Amygdala (tissue), 56 donors: ENCODE measurements around the gene CLMP.
"Not testable (repeated sequence)": the region's sequence is repeated elsewhere in the genome, so short reads cannot be mapped to it uniquely, and the experiment has no call there.

Experiments used
- DNase-seq, 56 donors: peaks; one replicate each; lab custom pipeline; 2025; lab: John Stamatoyannopoulos, UW

The CLMP gene

DNA sequence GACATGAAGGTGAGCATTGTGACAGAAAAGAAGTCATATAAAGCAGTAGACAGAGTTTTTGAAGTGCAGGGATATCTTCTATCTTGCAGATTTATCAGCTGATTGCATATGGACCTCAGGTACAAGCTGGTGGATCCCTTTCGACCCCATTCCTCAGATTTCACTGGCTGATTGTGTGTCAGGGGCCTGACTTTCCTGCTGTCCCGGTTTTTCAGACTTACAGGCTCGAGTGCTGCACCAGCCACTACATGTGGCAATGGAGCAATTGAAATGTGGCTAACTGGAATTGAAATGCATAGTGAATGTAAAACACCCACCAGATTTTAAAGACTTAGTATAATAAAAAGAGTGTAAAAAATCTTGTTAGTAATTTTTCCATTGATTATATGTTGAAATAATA lies 50.3 kb downstream of the CLMP start:
- DNase-seq = no peak

DNA sequence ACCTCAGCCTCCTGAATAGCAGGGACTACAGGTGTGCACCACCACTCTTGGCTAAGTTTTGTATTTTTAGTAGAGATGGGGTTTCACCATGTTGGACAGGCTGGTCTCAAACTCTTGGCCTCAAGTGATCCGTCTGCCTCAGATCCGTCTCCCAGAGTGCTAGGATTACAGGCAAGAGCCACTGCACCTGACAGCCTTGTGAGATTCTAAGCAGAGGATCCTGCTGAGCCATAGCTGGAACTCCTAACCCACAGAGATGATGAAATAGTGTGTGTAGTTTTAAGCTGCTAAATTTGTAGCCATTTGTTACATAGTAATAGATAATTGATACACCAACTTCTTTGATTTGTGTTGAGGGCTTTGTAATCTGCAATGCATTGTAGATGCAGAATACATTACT lies 51.1 kb downstream of the CLMP start:
- no peak for DNase-seq

DNA sequence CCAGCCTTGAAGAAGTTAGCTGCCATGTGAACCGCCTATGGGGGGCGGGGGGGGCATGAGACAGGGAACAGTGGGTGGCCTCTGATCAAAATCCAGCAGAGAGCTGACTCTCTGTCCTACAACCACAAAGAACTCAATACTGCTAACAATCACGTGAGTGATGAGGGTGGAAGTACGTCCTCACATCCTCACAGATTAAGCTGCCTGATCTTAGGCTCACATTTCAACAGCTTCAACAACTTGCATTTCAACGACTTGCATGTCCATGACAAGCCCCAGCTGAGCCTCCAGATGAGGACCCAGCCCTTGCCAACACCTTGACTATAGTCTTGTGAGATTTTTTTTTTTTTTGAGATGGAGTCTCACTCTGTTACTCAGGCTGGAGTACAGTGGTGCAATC lies 51.6 kb downstream of the CLMP start:
- DNase-seq = no peak

DNA sequence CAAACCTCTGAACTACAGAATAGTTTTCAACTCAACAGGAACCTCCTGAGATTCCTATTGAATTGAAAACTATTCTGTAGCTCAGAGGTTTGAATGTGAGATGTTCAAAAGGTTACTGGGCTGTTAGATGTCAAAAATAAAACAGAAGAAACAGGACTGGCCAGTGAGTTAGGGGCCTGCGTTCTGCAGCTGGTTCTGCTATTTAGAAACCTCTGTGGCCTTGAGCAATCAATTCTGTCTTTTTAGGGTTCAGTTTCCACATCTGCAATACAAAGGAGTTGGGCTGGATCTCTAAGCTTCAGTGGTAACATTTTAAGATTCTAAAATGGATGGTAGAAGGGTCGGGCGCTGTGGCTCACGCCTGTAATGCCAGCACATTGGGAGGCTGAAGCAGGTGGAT lies 55.8 kb downstream of the CLMP start:
- DNase-seq = no peak

DNA sequence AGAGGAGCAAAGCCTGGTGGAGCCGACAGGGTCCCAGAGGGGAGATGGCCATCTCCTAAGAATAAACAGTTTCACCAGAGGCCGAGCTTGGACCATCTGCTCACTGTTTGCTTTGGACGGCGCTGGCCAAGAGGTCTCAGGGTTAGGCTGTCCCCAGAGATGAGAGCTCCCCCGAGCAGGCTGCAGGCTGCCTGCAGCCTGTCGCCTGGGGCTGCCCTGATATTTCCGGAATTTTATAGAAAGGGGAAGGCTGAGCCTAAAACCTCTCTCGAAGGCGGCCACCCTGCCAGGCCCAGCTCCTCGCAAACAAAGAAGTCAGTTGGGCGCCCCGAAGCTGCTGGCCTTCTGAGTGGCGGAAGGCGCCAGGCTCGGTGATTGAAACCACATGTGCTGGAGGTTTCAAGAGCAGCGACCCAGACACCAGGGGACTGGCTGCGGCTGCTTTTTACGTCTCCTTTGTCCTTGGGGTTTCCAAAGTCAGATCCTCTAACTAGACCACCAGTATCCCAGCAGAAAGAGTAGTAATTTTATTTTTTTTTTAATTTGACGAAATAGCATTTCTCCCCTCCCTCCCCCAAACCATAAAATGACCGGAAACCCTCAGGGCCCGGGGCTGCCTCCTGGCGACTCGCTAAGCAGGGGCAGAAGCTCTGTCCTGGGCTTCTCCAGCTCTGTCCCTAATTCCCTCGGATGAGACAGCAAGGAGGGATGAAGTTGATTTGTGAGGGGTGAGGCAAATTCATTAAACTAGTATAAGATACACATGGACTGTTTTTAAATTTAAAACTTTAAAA lies 57.4 kb downstream of the CLMP start:
- peak in 24 of 56 donors; percentile 3 to 53 (median 14) for DNase-seq

DNA sequence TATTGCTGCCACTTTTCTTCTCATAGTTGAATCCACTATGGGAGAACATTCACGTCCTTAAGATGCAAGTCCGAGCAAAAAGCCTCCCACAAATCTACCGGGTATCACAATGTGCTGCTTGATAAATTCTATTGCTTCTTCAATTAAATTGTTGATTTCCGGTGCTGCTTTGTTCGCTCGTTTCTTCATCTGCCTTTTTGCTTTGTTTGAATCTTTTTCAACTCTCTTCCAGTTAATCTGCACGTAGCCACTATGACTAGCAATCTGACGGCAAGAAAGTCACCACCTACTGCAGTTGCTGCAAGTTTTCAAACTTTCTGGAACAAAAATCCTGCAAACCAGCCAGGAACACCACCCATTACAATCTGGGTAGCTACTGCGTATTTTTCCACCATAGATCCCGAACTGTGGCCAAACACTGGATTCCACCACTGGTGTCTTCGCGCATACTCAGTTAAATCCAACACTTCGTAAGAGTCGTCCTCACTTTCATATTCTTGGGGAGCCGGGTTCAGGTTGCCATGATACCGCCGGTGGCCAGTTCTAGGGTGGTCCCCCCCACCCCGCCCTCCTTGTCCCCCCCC lies 59.1 kb downstream of the CLMP start:
- no peak for DNase-seq

DNA sequence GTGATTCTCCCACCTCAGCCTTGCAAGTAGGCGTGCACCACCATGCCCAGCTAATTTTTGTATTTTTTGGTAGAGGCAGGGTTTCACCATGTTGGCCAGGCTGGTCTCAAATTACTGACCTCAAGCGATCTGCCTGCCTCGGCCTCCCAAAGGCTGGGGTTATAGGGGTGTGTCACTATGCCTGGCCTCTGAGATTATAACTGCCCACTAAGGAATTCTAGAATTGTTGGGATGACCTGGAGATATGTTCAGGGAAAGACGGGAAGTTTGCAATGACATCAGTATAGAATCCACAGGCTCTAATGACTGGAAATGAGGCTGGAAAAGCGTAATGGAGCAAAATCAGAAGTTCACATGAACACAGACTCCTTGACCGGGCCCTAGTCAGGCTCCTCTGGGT lies 62.2 kb downstream of the CLMP start:
- no peak for DNase-seq

DNA sequence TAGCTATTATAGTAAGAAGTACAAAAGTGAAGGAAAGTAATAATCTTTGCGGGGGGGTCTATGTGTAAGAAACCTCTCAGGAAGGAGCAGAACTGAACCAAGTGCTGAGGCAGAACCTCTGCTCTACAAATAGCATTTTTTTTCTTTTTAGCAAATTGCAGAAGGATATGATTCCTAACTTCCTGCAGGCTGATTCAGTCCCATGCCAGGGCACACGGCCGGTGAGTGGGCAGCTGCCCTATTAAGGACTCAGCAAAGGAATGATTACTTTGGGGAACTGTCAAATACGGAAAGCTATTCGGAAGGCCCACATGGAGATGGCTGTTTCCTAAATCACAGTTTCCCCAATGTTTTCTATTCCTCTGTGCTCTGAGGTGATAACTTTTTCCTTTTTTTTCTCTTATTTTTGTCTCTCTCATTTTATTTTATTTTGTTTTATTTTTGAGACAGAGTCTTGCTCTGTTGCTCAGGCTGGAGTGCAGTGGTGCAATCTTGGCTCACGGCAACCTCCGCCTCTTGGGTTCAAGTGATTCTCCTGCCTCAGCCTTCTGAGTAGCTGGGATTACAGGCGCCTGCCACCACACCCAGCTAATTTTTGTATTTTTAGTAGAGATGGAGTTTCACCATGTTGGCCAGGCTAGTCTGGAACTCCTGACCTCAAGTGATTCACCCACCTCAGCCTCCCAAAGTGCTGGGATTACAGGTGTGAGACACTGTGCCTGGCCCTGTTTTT lies 62.8 kb downstream of the CLMP start:
- DNase-seq = not testable (repeated sequence)

DNA sequence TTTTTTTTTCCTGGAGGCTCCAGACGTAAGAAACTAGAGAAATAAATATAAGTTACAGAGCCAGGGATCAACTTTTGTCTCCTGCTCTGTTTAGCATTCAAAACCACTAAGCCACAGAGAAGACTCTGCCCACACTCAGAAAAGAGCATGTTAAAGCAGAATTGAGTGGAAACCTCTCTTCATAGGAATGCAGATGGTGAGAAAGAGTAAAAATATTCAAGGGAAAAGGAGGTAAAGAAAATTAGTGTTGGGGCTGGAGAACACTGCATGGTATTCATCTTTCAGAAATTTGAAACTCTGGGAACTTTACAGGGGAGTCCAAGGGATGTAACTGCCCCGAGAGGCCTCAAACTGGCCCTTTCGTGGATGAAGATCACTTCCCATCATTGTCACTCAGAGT lies 65.1 kb downstream of the CLMP start:
- DNase-seq = no peak

DNA sequence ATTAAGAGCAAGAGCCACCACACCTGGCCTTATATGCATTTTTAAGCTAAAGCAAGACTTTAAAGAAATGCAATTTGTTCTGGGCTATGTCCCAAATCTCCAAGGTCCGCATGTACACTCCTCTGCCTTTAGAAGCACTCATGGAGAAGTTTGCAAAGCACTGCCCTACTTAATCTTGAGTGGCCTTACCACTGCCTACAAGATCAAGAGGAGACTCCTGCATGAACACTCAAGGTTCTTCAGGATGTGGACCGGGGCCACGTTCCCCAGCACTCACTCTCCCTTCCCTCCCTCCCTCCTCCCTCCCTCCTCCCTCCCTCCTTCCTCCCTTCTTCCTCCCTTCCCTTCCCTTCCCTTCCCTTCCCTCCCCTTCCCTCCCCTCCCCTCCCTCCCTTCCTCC lies 69.9 kb downstream of the CLMP start:
- DNase-seq = no peak

DNA sequence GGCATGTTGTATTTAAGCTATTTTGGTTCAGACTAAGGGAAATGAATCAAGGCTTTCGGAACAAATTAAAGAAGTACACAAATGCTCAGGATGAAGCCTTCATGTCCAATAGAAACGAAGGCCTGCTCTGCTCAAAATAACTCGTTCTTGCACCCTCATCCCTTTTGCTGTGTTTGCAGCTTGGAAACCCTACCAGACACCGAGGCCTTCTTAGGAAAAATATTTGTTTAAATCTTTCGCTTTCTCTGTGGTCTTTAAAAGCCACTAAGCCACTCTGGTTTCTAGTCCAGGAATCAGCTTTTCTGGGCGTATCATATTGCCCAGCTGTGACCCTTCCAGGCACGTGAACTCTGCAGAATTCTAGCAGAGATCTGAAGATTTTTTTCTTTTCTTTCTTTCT lies 72.2 kb downstream of the CLMP start:
- no peak for DNase-seq

DNA sequence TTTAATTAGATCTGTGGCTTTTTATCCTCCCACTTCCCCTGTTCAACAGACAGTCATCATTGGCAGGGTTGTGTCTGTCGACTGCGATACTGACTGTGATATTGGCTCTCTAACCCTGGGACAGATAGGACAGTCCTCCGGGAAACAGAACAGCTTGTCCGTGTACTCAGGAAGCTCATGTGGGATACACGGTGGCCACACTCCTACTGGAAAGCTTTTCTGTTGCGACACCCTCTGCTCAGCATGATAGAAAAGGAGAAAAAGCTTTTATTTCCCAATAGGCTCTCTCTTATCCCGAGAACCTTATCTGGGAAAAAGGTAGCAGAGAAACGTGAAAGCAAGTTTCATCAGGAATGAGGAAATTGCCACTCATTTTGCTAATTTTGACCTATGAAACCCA lies 72.7 kb downstream of the CLMP start:
- DNase-seq = peak in 1 of 56 donors; percentile 7

DNA sequence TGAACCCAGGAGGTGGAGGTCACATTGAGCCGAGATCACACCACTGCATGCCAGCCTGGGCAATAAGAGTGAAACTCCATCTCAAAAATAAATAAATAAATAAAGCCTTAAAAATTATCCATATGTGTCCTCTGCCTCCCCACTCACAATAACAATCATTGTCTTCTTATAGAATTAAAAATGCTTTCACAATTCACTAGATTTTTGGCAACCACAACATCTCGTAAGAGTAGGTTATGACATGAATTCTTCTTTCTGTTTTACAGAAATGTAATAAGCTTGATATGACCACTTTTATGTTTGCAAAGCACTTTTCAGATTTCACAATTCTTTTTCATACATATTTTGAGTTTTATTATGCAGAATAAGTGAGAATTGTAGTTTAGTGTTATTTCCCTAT lies 78.6 kb downstream of the CLMP start:
- DNase-seq = no peak

DNA sequence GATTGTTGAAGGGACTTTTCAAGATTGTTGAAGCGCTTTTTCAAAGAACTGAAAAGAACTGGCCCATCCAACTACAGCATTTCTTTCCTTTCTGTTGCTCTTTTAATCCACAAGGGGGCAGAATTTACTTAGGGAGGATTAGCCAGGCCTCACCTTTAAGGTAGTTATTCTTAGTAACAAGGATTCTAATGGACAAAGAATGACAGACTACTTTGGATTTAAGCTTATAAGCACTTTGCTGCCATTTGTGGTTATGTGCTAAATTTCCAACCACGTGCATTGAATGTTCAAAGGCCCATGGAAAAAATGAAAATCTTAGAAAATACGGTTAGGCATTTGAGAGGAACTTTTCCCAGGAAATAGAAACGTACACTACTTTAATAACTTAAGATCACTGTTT lies 83.6 kb downstream of the CLMP start:
- no peak for DNase-seq

DNA sequence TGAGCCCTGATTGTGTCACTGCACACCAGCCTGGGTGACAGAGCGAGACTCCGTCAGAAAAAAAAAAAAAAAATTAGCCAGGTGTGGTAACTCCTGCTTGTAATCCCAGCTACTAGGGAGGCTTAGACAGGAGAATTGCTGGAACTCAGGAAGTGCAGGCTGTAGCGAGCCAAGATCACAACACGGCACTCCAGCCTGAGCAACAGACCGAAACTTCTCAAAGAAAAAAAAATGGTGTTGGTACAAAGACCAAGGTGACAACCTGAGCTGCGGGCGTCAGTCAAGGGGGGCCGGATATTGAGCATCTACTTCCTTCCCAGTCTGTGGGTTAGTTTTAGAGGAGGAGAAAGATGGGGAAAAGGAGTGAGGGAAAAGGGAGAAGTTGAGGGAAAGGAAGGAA lies 84.7 kb downstream of the CLMP start:
- DNase-seq = no peak

DNA sequence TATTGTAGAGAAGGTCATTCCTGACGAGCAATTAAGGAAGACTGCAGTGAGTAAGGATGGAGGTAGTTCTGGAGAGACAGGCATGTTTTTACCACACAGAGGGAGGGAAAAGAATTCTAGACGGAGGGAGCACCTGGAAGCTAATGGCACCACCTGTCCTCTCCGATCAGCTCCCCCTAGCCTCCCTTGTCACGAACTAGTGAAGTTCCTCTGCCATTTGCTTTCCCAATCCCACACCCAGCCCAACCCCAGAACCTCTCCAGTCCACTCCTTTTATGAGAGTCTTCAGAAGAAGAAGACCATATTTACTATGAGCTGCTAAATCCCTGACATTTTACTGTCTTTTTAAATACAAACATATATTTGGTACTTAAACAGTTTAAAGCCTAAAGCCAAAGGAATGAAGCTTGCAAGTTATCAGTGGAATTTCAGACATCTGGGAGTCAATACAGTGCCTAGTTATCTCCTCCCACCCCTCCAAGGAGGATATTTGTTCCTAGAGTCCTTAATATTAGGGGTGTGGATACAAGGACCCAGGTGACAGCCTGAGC lies 87.0 kb downstream of the CLMP start:
- DNase-seq = no peak

DNA sequence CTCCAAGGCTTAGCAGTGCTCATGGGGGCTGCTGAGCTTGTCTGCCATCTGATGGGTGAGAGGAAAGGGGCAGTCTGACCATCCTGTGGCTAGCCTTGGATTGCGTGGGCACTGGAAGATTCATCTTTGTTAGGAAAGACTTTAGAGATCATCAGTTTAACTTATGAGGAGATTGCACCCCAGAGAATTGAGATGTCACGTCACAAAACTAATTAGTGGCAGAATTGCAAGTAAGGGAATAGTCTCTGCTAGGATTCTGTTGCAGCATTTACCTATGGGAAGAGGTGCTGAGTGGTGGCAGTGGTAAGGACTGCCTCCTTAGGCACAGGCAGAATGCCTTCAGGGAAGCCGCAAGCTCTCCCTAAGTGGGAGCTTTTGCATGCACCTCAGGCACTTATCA lies 90.4 kb downstream of the CLMP start:
- no peak for DNase-seq

DNA sequence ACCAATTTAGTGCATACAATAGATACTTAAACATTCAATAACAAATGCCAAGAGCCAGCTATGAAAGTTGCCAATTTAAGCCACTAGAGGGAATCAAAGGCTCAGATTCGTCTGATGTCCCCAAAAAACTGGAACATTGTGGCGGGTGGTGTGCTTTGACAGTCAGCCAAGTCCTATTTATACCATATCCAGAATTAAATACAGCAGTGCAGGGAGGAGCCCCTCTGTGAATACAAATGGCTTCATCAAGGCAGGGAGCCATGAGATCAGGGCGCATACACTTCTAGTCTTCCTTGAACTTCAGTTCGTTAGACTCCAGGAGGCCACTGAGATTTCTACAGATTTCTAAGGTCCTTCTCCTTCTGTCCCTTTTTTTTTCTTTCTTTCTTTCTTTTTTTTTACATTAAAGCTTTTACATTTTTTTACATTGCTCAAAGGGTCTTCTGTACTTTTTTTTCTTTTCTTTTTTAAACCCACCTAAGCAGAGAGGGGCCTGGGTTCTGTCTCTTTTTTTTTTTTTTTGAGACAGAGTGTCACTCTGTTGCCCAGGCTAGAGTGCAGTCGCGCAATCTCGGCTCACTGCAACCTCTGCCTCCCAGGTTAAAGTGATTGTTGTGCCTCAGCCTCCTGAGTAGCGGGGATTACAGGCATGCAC lies 91.6 kb downstream of the CLMP start:
- DNase-seq = peak in 47 of 56 donors; percentile 3 to 75 (median 30)

DNA sequence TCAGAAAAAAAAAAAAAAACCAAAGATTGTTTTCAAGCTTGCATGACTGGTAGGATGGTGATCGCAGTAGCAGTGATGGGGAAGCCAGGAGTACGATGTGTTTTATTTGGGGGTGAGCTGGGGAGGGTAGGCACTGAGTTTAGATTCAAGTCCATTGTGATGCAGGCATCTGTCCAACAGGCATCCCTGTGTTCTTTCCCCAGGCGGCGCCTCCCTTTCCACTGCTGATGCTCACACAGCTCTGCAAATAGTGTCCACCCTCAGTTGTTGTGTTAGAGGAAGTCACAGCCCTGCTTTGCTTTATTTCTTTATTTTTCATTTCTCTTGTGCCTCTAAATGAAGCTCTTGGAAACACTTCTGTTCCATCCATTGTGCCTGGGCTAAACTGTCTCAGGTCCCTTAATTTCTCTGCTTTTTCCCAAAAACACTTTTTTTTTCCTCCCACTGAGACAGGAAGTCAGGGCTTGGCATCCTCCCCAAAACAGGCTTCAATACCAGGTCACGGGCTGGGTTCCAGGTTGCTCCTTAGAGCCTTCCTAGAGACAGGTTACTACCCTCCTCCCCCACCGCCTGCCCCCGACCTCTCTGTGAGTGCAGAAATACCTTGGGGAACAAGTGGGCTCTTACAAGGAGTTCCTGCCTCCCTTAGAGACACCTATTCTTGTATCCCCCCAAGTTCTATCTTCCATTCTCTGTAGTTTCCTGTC lies 94.5 kb downstream of the CLMP start:
- peak in 8 of 56 donors; percentile 1 to 29 (median 6) for DNase-seq

DNA sequence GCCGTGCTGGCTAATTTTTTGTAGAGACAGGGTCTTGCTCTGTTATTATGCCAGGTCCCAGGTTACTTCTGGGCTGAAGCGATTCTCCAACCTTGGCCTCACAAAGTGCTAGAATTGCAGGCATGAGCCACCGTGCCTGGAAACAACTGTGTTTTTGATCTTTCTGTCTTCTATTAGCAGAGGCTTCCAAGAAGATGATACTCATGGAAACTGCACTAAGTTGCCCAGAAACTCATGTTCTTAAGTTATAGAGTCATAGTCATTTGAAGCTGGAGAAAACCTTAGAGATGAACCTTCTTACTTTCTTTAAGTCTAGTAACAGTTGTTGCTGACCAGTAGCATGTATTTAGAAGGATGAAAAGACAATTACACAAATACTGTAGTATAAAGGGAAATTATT lies 96.1 kb downstream of the CLMP start:
- no peak for DNase-seq
